Iris pigment epithelial cell (primary cell): Measurements from ENCODE around the gene PCDHGB6.
"Not testable (repeated sequence)": the region's sequence is repeated elsewhere in the genome, so short reads cannot be mapped to it uniquely, and the experiment has no call there.

Experiments used
- DNase-seq: peaks from one replicate; pipeline ENCODE4 v3.0.0-alpha.2; 2011; ENCODE audit warnings: low read depth

The PCDHGB6 gene

GRCh38 chr5:141419074-141419880 is 11.5 kb downstream of the PCDHGB6 start:
- no peak for DNase-seq

- peak; percentile 68 for DNase-seq
Measured at GRCh38 chr5:141420855-141421488, 13.2 kb downstream of the PCDHGB6 start, which contains the start of gene PCDHGA11. Gene PCDHGA11, plus strand, starts transcription at chr5:141421051. Its CDS starts 177 bp downstream, at chr5:141421228.

- no peak for DNase-seq
Measured at GRCh38 chr5:141421489-141421855, 13.7 kb downstream of the PCDHGB6 start.

GRCh38 chr5:141422742-141423291 is 15.0 kb downstream of the PCDHGB6 start:
- no peak for DNase-seq

GRCh38 chr5:141427783-141428426 is 20.1 kb downstream of the PCDHGB6 start:
- DNase-seq = no peak

GRCh38 chr5:141430332-141431113 is 22.7 kb downstream of the PCDHGB6 start, which contains the start of gene PCDHGA12:
Gene PCDHGA12, plus strand, starts transcription at chr5:141430507. Its CDS starts 253 bp downstream, at chr5:141430760.
- DNase-seq = peak; percentile 86

- peak; percentile 34 for DNase-seq
Measured at GRCh38 chr5:141431286-141431685, 23.5 kb downstream of the PCDHGB6 start.

GRCh38 chr5:141432308-141432707 is 24.5 kb downstream of the PCDHGB6 start:
- DNase-seq = not testable (repeated sequence)

- not testable (repeated sequence) for DNase-seq
Measured at GRCh38 chr5:141432726-141433125, 24.9 kb downstream of the PCDHGB6 start.

GRCh38 chr5:141434006-141434405 is 26.2 kb downstream of the PCDHGB6 start:
- no peak for DNase-seq

GRCh38 chr5:141437221-141437620 is 29.4 kb downstream of the PCDHGB6 start:
- DNase-seq = no peak

GRCh38 chr5:141439411-141440141 is 31.8 kb downstream of the PCDHGB6 start:
- no peak for DNase-seq

GRCh38 chr5:141440341-141440740 is 32.5 kb downstream of the PCDHGB6 start:
- DNase-seq = no peak

- DNase-seq = no peak
Measured at GRCh38 chr5:141441571-141442170, 33.9 kb downstream of the PCDHGB6 start.
